CD4-positive, alpha-beta T cell treated with Interleukin-17A for 1 hour (primary cell): ENCODE data around the gene PVALB.
"Not testable (repeated sequence)": the region's sequence is repeated elsewhere in the genome, so short reads cannot be mapped to it uniquely, and the experiment has no call there.

Experiments used
- DNase-seq: peaks from one replicate; pipeline ENCODE4 v3.0.0-alpha.2; 2020

PVALB gene

GRCh38 chr22:36754881-36755280 lies 62.0 kb downstream of the PVALB start:
- not testable (repeated sequence) for DNase-seq

GRCh38 chr22:36753916-36754315 lies 62.9 kb downstream of the PVALB start:
- DNase-seq, result no peak

GRCh38 chr22:36753120-36753802 lies 63.6 kb downstream of the PVALB start:
- DNase-seq, result no peak
